ENCODE measurements around the gene MORN1. TPM values are rescaled to one million over a fixed set of nuclear protein-coding genes. Genes with fewer than 3 reads are reported as not detected.

MORN1 gene
- total and polyA plus RNA-seq, 2 of the 8 experiments (the other 6 are each of a cell fraction or from before 2014, with no cell fraction given) = 5.0 to 9.1 TPM

DNA sequence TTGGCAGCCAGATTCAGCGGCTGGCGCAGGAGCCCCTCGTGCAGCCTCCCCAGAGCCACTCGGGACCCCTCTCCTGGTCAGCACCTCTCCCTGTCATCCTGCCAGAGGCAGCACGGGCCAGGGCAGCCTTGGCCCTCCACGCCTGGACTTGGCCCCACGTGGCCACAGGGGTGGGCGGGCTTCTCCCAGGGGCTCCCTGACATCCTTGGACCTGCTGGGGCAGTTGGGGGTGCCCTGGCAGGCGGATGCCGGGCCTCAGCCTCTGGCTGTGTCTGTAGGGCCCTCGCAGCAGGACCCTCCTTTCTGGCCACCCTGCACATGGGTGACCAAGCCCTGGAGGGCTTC is 60.2 kb downstream of the MORN1 start:
- H3K79me2 ChIP-seq (ENCODE audit: control insufficient read depth in 1 of 2, insufficient read depth in 2 of 2, low read length in 2 of 2) = no peaks in the 10 kb centered on the region
- WGBS, 2 experiments (ENCODE audit: extremely low coverage in 1 of 2, insufficient coverage in 1 of 2, insufficient read length in 1 of 2, insufficient replicate concordance in 2 of 2, low coverage in 1 of 2, low lambda C conversion rate in 2 of 2, missing lambda C conversion rate in 1 of 2) = 92% methylated on average over 11 of the region's 11 CpGs; no CpG with 5 or more reads in 1 of the 2 experiments
- no peak overlapping the region for H3K56ac ChIP-seq (replicated peaks; ENCODE audit: insufficient read length, low read depth, low read length)
- H2BK120ac ChIP-seq (replicated peaks; ENCODE audit: low read depth, low read length) = no peak overlapping the region
- H3K4me2 ChIP-seq (ENCODE audit: insufficient read depth in 1 of 2, low read depth in 2 of 2, low read length in 2 of 2) = no peak overlapping the region
- no peaks in the 10 kb centered on the region for H3K23me2 ChIP-seq (ENCODE audit: low read depth, low read length)
- H3K4me1 ChIP-seq (replicated peaks in 1 of 4; ENCODE audit: control insufficient read depth in 3 of 4, insufficient read depth in 4 of 4, low read length in 3 of 4) = no peaks in the 10 kb centered on the region
- H2AFZ ChIP-seq (ENCODE audit: low read length) = no peak overlapping the region
- H2BK5ac ChIP-seq (ENCODE audit: low read depth, low read length) = no peak overlapping the region
- H4K8ac ChIP-seq (ENCODE audit: extremely low read depth, insufficient read depth, low read length) = no peak overlapping the region
- no peak overlapping the region for H3K9ac ChIP-seq (replicated peaks in 1 of 4; ENCODE audit: extremely low read depth in 1 of 4, low read depth in 3 of 4, low read length in 3 of 4)
- H3K18ac ChIP-seq (ENCODE audit: extremely low read depth, low read length) = no peak overlapping the region
- H4K5ac ChIP-seq (ENCODE audit: insufficient read length, low read depth, low read length) = no peak overlapping the region
- POLR2A ChIA-PET (ENCODE audit: partially characterized antibody) = no interaction called here
- no peak overlapping the region for H3K23ac ChIP-seq (ENCODE audit: insufficient read length)
- no peak overlapping the region for H3K27ac ChIP-seq (ENCODE audit: low read depth, low read length)
- FAIRE-seq (no peak), DNase-seq (ENCODE audit: low read depth in 1 of 2, low spot score in 2 of 2) (no peak)
- H4K20me1 ChIP-seq (replicated peaks in 1 of 2; ENCODE audit: control insufficient read depth in 1 of 2, insufficient read depth in 2 of 2, low read length in 2 of 2) = no peaks in the 10 kb centered on the region
- no peaks in the 10 kb centered on the region for H3K27me3 ChIP-seq (replicated peaks in 1 of 4; ENCODE audit: control insufficient read depth in 3 of 4, extremely low read depth in 1 of 4, insufficient read depth in 3 of 4, low read length in 3 of 4)
- no peak overlapping the region for H4K91ac ChIP-seq (replicated peaks; ENCODE audit: insufficient read length, low read length)
- no peak overlapping the region for H3K4ac ChIP-seq (replicated peaks; ENCODE audit: insufficient read length, low read depth, low read length)
- H2AK5ac ChIP-seq (ENCODE audit: low read depth, low read length) = no peak overlapping the region
- H3K9me3 ChIP-seq (ENCODE audit: insufficient read depth in 2 of 2, low read depth in 1 of 2, low read length in 1 of 2) = peaks cover 9 to 24% of the 10 kb centered on the region in 2 experiments; a peak in 3 of 4 replicates
- no peak overlapping the region for H2BK20ac ChIP-seq (ENCODE audit: low read length)
- H2BK12ac ChIP-seq (ENCODE audit: low read depth, low read length) = no peak overlapping the region
- no peaks in the 10 kb centered on the region for H3K36me3 ChIP-seq (ENCODE audit: control insufficient read depth in 2 of 4, insufficient read depth in 4 of 4, low read length in 3 of 4)
- no peaks in the 10 kb centered on the region for H3K79me1 ChIP-seq (ENCODE audit: low read depth, low read length)
- no peak for TF ChIP-seq HDAC6 (IDR thresholded peaks at IDR 0.05; ENCODE audit: low read depth, low read length)
- no peak for TF ChIP-seq SIX5 (IDR thresholded peaks at IDR 0.05; ENCODE audit: low read depth, low read length)
- no peak for TF ChIP-seq SP4 (IDR thresholded peaks at IDR 0.05; ENCODE audit: low read length)
- no peak for TF ChIP-seq RBBP5 (IDR thresholded peaks at IDR 0.05; ENCODE audit: borderline replicate concordance, low read depth, low read length)
- TF ChIP-seq, protein P1, sequence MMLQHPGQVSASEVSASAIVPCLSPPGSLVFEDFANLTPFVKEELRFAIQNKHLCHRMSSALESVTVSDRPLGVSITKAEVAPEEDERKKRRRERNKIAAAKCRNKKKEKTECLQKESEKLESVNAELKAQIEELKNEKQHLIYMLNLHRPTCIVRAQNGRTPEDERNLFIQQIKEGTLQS (IDR thresholded peaks at IDR 0.05; ENCODE audit: insufficient read depth, low read depth, low read length) = no peak
- TF ChIP-seq POLR2A (IDR thresholded peaks at IDR 0.05; ENCODE audit: control extremely low read depth in 1 of 2, low read depth in 2 of 2, low read length in 2 of 2) = no peak
- TF ChIP-seq KDM4A (IDR thresholded peaks at IDR 0.05; ENCODE audit: low read depth, low read length, severe bottlenecking) = no peak
- TF ChIP-seq SRF (IDR thresholded peaks at IDR 0.05; ENCODE audit: low read depth, low read length) = no peak
- H2BK15ac ChIP-seq (ENCODE audit: low read length) = no peak overlapping the region
- CTCF ChIA-PET (ENCODE audit: partially characterized antibody) = no interaction called here
- no peak overlapping the region for H3K14ac ChIP-seq (ENCODE audit: insufficient read length)
- H3K4me3 ChIP-seq (ENCODE audit: extremely low read depth in 1 of 4, insufficient read depth in 2 of 4, low read depth in 3 of 4, low read length in 4 of 4) = no peak overlapping the region

All from H1 (cell line).